GM23338 (cell line): ENCODE measurements around the gene SLC36A2.

Experiments
- CREB1 ChIP-seq: fragments of 250-450 bp; sonication (Bioruptor Pico); IDR thresholded peaks from 2 replicates; pipeline ENCODE4 v1.5.0; 2020; ENCODE audit warnings: low read depth, mild to moderate bottlenecking, moderate library complexity
- EZH2 ChIP-seq: fragments of 200-600 bp; sonication (generic); IDR thresholded peaks from one replicate; pipeline ENCODE4 v1.8.0; 2017; ENCODE audit warnings: antibody characterized with exemption, mild to moderate bottlenecking, low read depth; ENCODE audit not compliant: unreplicated experiment
- EZH2phosphoT487 ChIP-seq: fragments of 200-600 bp; sonication (generic); IDR thresholded peaks from one replicate; pipeline ENCODE4 v1.8.1; 2018; ENCODE audit warnings: antibody characterized with exemption; ENCODE audit not compliant: unreplicated experiment
- JUNB ChIP-seq: IDR thresholded peaks from one replicate; pipeline ENCODE4 v1.6.1; 2016; ENCODE audit warnings: antibody characterized with exemption; ENCODE audit not compliant: unreplicated experiment
- POLR2AphosphoS5 ChIP-seq: IDR thresholded peaks from 2 replicates; pipeline ENCODE4 v1.6.1; 2016; ENCODE audit warnings: antibody characterized with exemption, low read depth
- STAT1 ChIP-seq: IDR thresholded peaks from one replicate; pipeline ENCODE4 v1.6.1; 2016; ENCODE audit warnings: antibody characterized with exemption; ENCODE audit not compliant: unreplicated experiment
- ZNF114 ChIP-seq: fragments of 250-450 bp; sonication (Bioruptor Pico); IDR thresholded peaks from 2 replicates; pipeline ENCODE4 v1.5.0; 2020; ENCODE audit warnings: mild to moderate bottlenecking, moderate library complexity
- TF ChIP-seq, protein P1 (sequence below), 2 experiments: fragments of 200-600 bp in 1 of 2; sonication (generic) in 1 of 2; conservative IDR thresholded peaks; 2 replicates each; pipeline versions ENCODE4 v1.5.1 to v1.6.1; 2016 to 2017; ENCODE audit warnings: antibody characterized with exemption in 2 of 2, low read depth in 2 of 2, mild to moderate bottlenecking in 2 of 2, moderate library complexity in 1 of 2
- TF ChIP-seq, protein P2 (sequence below): IDR thresholded peaks from one replicate; pipeline ENCODE4 v1.6.1; 2018; ENCODE audit warnings: antibody characterized with exemption; ENCODE audit not compliant: unreplicated experiment
- TF ChIP-seq, protein P3 (sequence below): IDR thresholded peaks from 2 replicates; pipeline ENCODE4 v1.6.1; 2016; ENCODE audit warnings: antibody characterized with exemption
- TF ChIP-seq, protein P4 (sequence below): fragments of 250-450 bp; sonication (Bioruptor Pico); IDR thresholded peaks from 2 replicates; pipeline ENCODE4 v1.5.0; 2020; ENCODE audit warnings: mild to moderate bottlenecking, moderate library complexity

DNA sequence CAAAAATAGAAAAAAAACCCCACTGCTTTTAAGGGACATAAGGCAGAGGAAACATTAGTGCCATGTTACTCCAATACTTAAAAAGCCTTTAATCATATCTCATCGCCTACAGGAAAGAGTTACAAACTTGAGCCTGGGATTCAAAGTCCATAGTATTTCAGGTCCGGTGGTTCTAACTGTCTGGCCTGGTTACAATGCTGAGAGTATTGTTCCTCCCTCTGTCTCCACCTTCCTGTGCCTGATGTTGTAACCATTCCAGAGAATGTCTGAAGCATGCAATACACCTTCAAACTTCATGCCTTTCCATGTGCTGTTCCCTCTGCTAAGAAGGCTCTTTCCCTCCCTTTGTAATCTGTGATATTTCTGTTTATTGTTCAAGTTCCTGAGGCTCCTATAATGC, 41.6 kb upstream of the SLC36A2 start:
- TF ChIP-seq, protein P1, sequence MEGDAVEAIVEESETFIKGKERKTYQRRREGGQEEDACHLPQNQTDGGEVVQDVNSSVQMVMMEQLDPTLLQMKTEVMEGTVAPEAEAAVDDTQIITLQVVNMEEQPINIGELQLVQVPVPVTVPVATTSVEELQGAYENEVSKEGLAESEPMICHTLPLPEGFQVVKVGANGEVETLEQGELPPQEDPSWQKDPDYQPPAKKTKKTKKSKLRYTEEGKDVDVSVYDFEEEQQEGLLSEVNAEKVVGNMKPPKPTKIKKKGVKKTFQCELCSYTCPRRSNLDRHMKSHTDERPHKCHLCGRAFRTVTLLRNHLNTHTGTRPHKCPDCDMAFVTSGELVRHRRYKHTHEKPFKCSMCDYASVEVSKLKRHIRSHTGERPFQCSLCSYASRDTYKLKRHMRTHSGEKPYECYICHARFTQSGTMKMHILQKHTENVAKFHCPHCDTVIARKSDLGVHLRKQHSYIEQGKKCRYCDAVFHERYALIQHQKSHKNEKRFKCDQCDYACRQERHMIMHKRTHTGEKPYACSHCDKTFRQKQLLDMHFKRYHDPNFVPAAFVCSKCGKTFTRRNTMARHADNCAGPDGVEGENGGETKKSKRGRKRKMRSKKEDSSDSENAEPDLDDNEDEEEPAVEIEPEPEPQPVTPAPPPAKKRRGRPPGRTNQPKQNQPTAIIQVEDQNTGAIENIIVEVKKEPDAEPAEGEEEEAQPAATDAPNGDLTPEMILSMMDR (conservative IDR thresholded peaks at IDR 0.05; ENCODE audit: low read depth in 2 of 2): no peak
- TF ChIP-seq EZH2phosphoT487: no peak
- no peak for TF ChIP-seq EZH2
- no peak for TF ChIP-seq CREB1
- TF ChIP-seq JUNB: no peak
- TF ChIP-seq POLR2AphosphoS5: no peak
- TF ChIP-seq, protein P2, sequence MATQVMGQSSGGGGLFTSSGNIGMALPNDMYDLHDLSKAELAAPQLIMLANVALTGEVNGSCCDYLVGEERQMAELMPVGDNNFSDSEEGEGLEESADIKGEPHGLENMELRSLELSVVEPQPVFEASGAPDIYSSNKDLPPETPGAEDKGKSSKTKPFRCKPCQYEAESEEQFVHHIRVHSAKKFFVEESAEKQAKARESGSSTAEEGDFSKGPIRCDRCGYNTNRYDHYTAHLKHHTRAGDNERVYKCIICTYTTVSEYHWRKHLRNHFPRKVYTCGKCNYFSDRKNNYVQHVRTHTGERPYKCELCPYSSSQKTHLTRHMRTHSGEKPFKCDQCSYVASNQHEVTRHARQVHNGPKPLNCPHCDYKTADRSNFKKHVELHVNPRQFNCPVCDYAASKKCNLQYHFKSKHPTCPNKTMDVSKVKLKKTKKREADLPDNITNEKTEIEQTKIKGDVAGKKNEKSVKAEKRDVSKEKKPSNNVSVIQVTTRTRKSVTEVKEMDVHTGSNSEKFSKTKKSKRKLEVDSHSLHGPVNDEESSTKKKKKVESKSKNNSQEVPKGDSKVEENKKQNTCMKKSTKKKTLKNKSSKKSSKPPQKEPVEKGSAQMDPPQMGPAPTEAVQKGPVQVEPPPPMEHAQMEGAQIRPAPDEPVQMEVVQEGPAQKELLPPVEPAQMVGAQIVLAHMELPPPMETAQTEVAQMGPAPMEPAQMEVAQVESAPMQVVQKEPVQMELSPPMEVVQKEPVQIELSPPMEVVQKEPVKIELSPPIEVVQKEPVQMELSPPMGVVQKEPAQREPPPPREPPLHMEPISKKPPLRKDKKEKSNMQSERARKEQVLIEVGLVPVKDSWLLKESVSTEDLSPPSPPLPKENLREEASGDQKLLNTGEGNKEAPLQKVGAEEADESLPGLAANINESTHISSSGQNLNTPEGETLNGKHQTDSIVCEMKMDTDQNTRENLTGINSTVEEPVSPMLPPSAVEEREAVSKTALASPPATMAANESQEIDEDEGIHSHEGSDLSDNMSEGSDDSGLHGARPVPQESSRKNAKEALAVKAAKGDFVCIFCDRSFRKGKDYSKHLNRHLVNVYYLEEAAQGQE: no peak
- no peak for TF ChIP-seq ZNF114 (CRISPR knock-in tag)
- TF ChIP-seq, protein P3, sequence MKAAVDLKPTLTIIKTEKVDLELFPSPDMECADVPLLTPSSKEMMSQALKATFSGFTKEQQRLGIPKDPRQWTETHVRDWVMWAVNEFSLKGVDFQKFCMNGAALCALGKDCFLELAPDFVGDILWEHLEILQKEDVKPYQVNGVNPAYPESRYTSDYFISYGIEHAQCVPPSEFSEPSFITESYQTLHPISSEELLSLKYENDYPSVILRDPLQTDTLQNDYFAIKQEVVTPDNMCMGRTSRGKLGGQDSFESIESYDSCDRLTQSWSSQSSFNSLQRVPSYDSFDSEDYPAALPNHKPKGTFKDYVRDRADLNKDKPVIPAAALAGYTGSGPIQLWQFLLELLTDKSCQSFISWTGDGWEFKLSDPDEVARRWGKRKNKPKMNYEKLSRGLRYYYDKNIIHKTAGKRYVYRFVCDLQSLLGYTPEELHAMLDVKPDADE: no peak
- no peak for TF ChIP-seq STAT1
- TF ChIP-seq, protein P4, sequence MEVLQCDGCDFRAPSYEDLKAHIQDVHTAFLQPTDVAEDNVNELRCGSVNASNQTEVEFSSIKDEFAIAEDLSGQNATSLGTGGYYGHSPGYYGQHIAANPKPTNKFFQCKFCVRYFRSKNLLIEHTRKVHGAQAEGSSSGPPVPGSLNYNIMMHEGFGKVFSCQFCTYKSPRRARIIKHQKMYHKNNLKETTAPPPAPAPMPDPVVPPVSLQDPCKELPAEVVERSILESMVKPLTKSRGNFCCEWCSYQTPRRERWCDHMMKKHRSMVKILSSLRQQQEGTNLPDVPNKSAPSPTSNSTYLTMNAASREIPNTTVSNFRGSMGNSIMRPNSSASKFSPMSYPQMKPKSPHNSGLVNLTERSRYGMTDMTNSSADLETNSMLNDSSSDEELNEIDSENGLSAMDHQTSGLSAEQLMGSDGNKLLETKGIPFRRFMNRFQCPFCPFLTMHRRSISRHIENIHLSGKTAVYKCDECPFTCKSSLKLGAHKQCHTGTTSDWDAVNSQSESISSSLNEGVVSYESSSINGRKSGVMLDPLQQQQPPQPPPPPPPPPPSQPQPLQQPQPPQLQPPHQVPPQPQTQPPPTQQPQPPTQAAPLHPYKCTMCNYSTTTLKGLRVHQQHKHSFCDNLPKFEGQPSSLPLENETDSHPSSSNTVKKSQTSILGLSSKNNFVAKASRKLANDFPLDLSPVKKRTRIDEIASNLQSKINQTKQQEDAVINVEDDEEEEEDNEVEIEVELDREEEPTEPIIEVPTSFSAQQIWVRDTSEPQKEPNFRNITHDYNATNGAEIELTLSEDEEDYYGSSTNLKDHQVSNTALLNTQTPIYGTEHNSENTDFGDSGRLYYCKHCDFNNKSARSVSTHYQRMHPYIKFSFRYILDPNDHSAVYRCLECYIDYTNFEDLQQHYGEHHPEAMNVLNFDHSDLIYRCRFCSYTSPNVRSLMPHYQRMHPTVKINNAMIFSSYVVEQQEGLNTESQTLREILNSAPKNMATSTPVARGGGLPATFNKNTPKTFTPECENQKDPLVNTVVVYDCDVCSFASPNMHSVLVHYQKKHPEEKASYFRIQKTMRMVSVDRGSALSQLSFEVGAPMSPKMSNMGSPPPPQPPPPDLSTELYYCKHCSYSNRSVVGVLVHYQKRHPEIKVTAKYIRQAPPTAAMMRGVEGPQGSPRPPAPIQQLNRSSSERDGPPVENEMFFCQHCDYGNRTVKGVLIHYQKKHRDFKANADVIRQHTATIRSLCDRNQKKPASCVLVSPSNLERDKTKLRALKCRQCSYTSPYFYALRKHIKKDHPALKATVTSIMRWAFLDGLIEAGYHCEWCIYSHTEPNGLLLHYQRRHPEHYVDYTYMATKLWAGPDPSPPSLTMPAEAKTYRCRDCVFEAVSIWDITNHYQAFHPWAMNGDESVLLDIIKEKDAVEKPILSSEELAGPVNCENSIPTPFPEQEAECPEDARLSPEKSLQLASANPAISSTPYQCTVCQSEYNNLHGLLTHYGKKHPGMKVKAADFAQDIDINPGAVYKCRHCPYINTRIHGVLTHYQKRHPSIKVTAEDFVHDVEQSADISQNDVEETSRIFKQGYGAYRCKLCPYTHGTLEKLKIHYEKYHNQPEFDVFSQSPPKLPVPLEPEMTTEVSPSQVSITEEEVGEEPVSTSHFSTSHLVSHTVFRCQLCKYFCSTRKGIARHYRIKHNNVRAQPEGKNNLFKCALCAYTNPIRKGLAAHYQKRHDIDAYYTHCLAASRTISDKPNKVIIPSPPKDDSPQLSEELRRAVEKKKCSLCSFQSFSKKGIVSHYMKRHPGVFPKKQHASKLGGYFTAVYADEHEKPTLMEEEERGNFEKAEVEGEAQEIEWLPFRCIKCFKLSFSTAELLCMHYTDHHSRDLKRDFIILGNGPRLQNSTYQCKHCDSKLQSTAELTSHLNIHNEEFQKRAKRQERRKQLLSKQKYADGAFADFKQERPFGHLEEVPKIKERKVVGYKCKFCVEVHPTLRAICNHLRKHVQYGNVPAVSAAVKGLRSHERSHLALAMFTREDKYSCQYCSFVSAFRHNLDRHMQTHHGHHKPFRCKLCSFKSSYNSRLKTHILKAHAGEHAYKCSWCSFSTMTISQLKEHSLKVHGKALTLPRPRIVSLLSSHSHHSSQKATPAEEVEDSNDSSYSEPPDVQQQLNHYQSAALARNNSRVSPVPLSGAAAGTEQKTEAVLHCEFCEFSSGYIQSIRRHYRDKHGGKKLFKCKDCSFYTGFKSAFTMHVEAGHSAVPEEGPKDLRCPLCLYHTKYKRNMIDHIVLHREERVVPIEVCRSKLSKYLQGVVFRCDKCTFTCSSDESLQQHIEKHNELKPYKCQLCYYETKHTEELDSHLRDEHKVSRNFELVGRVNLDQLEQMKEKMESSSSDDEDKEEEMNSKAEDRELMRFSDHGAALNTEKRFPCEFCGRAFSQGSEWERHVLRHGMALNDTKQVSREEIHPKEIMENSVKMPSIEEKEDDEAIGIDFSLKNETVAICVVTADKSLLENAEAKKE (CRISPR knock-in tag): no peak
